HepG2 (cell line): ENCODE measurements around the gene LUC7L2. TPM values are rescaled to one million over a fixed set of nuclear protein-coding genes. Genes with fewer than 3 reads are reported as not detected.

Experiments
- ATAC-seq: fragments of 200-7000 bp; cut with Tn5 transposase; 3 replicates; pipeline ENCODE4 v1.9.1; 2020; ENCODE audit warnings: mild to moderate bottlenecking, moderate library complexity
- BruUV-seq: library from RNA; stranded (reverse); fragments of 400-500 nt; replicated peaks from 2 replicates; lab custom pipeline; 2021; lab: Mats Ljungman, UMichigan
- CTCF ChIA-PET: fragments of 300-600 bp; formaldehyde crosslinking; extraction: SDS; loops from one replicate; lab custom pipeline; 2021; ENCODE audit warnings: low total read pairs, inconsistent platforms, low intra/inter-chr PET ratio; lab: Yijun Ruan, JAX
- POLR2A ChIA-PET: fragments of 350-600 bp; sonication (Branson Sonifier 250); formaldehyde crosslinking; loops from one replicate; lab custom pipeline; 2020; ENCODE audit warnings: antibody characterized with exemption, inconsistent platforms; lab: Yijun Ruan, JAX
- DNase-seq: peaks from one replicate; pipeline ENCODE4 v3.0.0-alpha.2; 2015; ENCODE audit warnings: low spot score
- FAIRE-seq: peaks from 3 replicates; lab custom pipeline; 2011; peaks lifted over from hg19 to GRCh38; lab: Jason Lieb, UNC
- H2AFZ ChIP-seq: one replicate; pipeline ENCODE4 v1.6.1; 2011; ENCODE audit warnings: low read length, inconsistent platforms
- H3K27ac ChIP-seq: fragments of 300-600 bp; 3 replicates; pipeline ENCODE4 v1.8.0; 2011; ENCODE audit warnings: mixed run types, mild to moderate bottlenecking, mixed read lengths, low read length, inconsistent platforms; ENCODE audit not compliant: insufficient read depth; ENCODE audit errors: extremely low read length
- H3K27me3 ChIP-seq, 2 experiments: fragments of 200-600 bp in 1 of 2; 2 replicates in 1 of 2; 3 replicates in 1 of 2; pipeline versions ENCODE4 v1.6.0 to v1.8.0; 2011; ENCODE audit warnings: low read length in 2 of 2, mild to moderate bottlenecking in 2 of 2, moderate library complexity in 2 of 2, inconsistent platforms in 1 of 2; ENCODE audit not compliant: insufficient read depth in 2 of 2, control insufficient read depth in 1 of 2
- H3K36me3 ChIP-seq, 2 experiments: fragments of 200-600 bp in 1 of 2; replicated peaks in 1 of 2; 2 replicates in 1 of 2; 3 replicates in 1 of 2; pipeline versions ENCODE4 v1.5.1 to v1.8.0; 2011; ENCODE audit warnings: low read length in 2 of 2, inconsistent platforms in 1 of 2; ENCODE audit not compliant: insufficient read depth in 2 of 2, control insufficient read depth in 1 of 2
- H3K4me1 ChIP-seq: 2 replicates; pipeline ENCODE4 v1.5.1; 2012; ENCODE audit warnings: low read length, inconsistent platforms; ENCODE audit not compliant: insufficient read depth
- H3K4me2 ChIP-seq: 2 replicates; pipeline ENCODE4 v1.6.0; 2011; ENCODE audit warnings: low read depth, low read length, inconsistent platforms
- H3K4me3 ChIP-seq, 3 experiments: fragments of 200-600 bp in 1 of 3; sonication (generic), shearing (Covaris generic) in 1 of 3; replicated peaks in 1 of 3; 2 replicates each; pipeline ENCODE4 v1.5.1; 2011 to 2016; ENCODE audit warnings: low read length in 3 of 3, inconsistent platforms in 2 of 3, low read depth in 2 of 3, mild to moderate bottlenecking in 2 of 3, control low read depth in 1 of 3, mixed read lengths in 1 of 3; ENCODE audit not compliant: insufficient read depth in 1 of 3
- H3K79me2 ChIP-seq: one replicate; pipeline ENCODE4 v1.6.1; 2011; ENCODE audit warnings: low read length, inconsistent platforms; ENCODE audit not compliant: insufficient read depth
- H3K9ac ChIP-seq: 2 replicates; pipeline ENCODE4 v1.6.0; 2011; ENCODE audit warnings: mild to moderate bottlenecking, low read depth, low read length, inconsistent platforms; ENCODE audit not compliant: insufficient read depth
- H3K9me3 ChIP-seq: 2 replicates; pipeline ENCODE4 v1.5.1; 2012; ENCODE audit warnings: mild to moderate bottlenecking, low read length
- H4K20me1 ChIP-seq: 2 replicates; pipeline ENCODE4 v1.6.0; 2011; ENCODE audit warnings: inconsistent platforms, mild to moderate bottlenecking, low read length, moderate library complexity; ENCODE audit not compliant: insufficient read depth
- ARID3A ChIP-seq: IDR thresholded peaks from 2 replicates; pipeline ENCODE4 v1.6.1; 2012; ENCODE audit warnings: low read depth, low read length, improper control_type of control experiment
- BHLHE40 ChIP-seq: IDR thresholded peaks from 2 replicates; pipeline ENCODE4 v1.6.1; 2011; ENCODE audit warnings: low read length, improper control_type of control experiment
- CBX5 ChIP-seq: sonication (generic); formaldehyde crosslinking; IDR thresholded peaks from 2 replicates; pipeline ENCODE4 v1.4.0; 2020; ENCODE audit warnings: missing genetic modification reagents, borderline replicate concordance
- FOXA1 ChIP-seq, 2 experiments: fragments of 450-650 bp in 1 of 2; sonication (generic) in 1 of 2; formaldehyde crosslinking in 1 of 2; IDR thresholded peaks; 2 replicates each; pipeline versions ENCODE4 v1.4.0 to v1.6.1; 2016 to 2020; ENCODE audit warnings: missing genetic modification reagents in 1 of 2
- KDM2A ChIP-seq: sonication (generic); formaldehyde crosslinking; IDR thresholded peaks from 2 replicates; pipeline ENCODE4 v1.4.0; 2020; ENCODE audit warnings: low read depth, missing genetic modification reagents, borderline replicate concordance
- MAZ ChIP-seq, 2 experiments: sonication (generic) in 1 of 2; formaldehyde crosslinking in 1 of 2; IDR thresholded peaks; 2 replicates each; pipeline versions ENCODE4 v1.5.0 to v1.6.1; 2012 to 2020; ENCODE audit warnings: low read depth in 2 of 2, mild to moderate bottlenecking in 2 of 2, borderline replicate concordance in 1 of 2, improper control_type of control experiment in 1 of 2, low read length in 1 of 2, missing genetic modification reagents in 1 of 2, moderate library complexity in 1 of 2
- MTA1 ChIP-seq: sonication (generic); formaldehyde crosslinking; IDR thresholded peaks from 2 replicates; pipeline ENCODE4 v1.4.0; 2020; ENCODE audit warnings: missing genetic modification reagents, mild to moderate bottlenecking, borderline replicate concordance
- NR2F1 ChIP-seq, 2 experiments: fragments of 450-650 bp in 1 of 2; formaldehyde crosslinking in 1 of 2; IDR thresholded peaks; 2 replicates each; pipeline versions ENCODE4 v1.5.0 to v1.6.1; 2016 to 2020; ENCODE audit warnings: mild to moderate bottlenecking in 1 of 2, missing compliant biosample characterization in 1 of 2, missing genetic modification reagents in 1 of 2, moderate library complexity in 1 of 2
- PHF21A ChIP-seq: sonication (generic); formaldehyde crosslinking; IDR thresholded peaks from 2 replicates; pipeline ENCODE4 v1.5.0; 2020; ENCODE audit warnings: mild to moderate bottlenecking, missing genetic modification reagents
- SKIL ChIP-seq: sonication (generic); formaldehyde crosslinking; IDR thresholded peaks from 2 replicates; pipeline ENCODE4 v1.8.0; 2022; ENCODE audit warnings: missing genetic modification reagents, mild to moderate bottlenecking, moderate library complexity, borderline replicate concordance
- ZNF12 ChIP-seq: sonication (generic); formaldehyde crosslinking; IDR thresholded peaks from 2 replicates; pipeline ENCODE4 v1.5.0; 2020; ENCODE audit warnings: missing genetic modification reagents
- ZNF230 ChIP-seq: sonication (generic); formaldehyde crosslinking; IDR thresholded peaks from 2 replicates; pipeline ENCODE4 v1.4.0; 2020; ENCODE audit warnings: mild to moderate bottlenecking, missing genetic modification reagents
- ZNF552 ChIP-seq: sonication (generic); formaldehyde crosslinking; IDR thresholded peaks from 2 replicates; pipeline ENCODE4 v1.9.0; 2022; ENCODE audit warnings: missing genetic modification reagents, mild to moderate bottlenecking, borderline replicate concordance
- ZNF780A ChIP-seq: sonication (generic); formaldehyde crosslinking; IDR thresholded peaks from 2 replicates; pipeline ENCODE4 v1.8.0; 2022; ENCODE audit warnings: mild to moderate bottlenecking, missing genetic modification reagents, moderate library complexity
- WGBS: methylation state at CpG from one replicate; pipeline ENCODE4 v1.1.6; 2017; ENCODE audit warnings: low lambda C conversion rate; 5-methylcytosine and 5-hydroxymethylcytosine counted together
- in situ Hi-C: cut with HindIII; loops from 2 replicates; pipeline ENCODE4 v1.10.0; 2017; ENCODE audit warnings: low pct_unique_long_range_greater_than_20kb; ENCODE audit not compliant: extremely low pct_ligation_motif_present
- intact Hi-C: fragments of 100-400 bp; cut with micrococcal nuclease; formaldehyde crosslinking; loops from one replicate; pipeline ENCODE4 v1.10.0; 2022; ENCODE audit not compliant: unreplicated experiment
- polyA plus RNA-seq, 8 experiments: library from polyadenylated mRNA; depleted of rRNA in 3 of 8; stranded (reverse) in 7 of 8; unstranded in 1 of 8; fragments of >200 nt; fragmentation: Illumina TruSeq in 4 of 8; extraction: Trizol in 4 of 8; gene quantifications; 2 replicates each; pipeline versions ENCODE4 v1.2.1 to v1.2.3, GENCODE V29; 2011 to 2016; ENCODE audit warnings: low read depth in 4 of 8, missing spikeins in 1 of 8, mixed read lengths in 1 of 8; ENCODE audit not compliant: insufficient read depth in 1 of 8
- total RNA-seq, 5 experiments: library from RNA; depleted of rRNA; stranded (reverse); fragments of >200 nt; fragmentation: Illumina TruSeq; extraction: Trizol; gene quantifications; 2 replicates each; pipeline ENCODE4 v1.2.3, GENCODE V29; 2016; ENCODE audit warnings: low read depth in 1 of 5
- TF ChIP-seq, protein P1 (sequence below): sonication (generic); formaldehyde crosslinking; IDR thresholded peaks from 2 replicates; pipeline ENCODE4 v1.5.1; 2020; ENCODE audit warnings: mild to moderate bottlenecking, missing genetic modification reagents, borderline replicate concordance

LUC7L2 gene
- total and polyA plus RNA-seq, 2 of the 13 experiments (the other 11 are each of a cell fraction or from before 2014, with no cell fraction given), result 17.9 to 50.7 TPM

- Histone ChIP-seq H3K36me3 (peaks cover 1 to 8% of the 10 kb centered on the region in 2 experiments; a peak in 3 of 5 replicates), H3K9ac (no peak overlapping the region), H3K4me2 (no peak overlapping the region), H3K79me2 (no peaks in the 10 kb centered on the region), H3K9me3 (no peaks in the 10 kb centered on the region), H3K27ac (no peak overlapping the region), H2AFZ (no peak overlapping the region), H3K4me1 (no peaks in the 10 kb centered on the region), H3K4me3 (no peak overlapping the region), H3K27me3 (no peaks in the 10 kb centered on the region; a peak in 1 of 5 replicates), H4K20me1 (no peaks in the 10 kb centered on the region)
- intact Hi-C loops, result no loop called here
- DNase-seq, result no peak
- ATAC-seq, result no peak
- POLR2A ChIA-PET, result no interaction called here
- in situ Hi-C loops, result no loop called here
- CTCF ChIA-PET, result no interaction called here
- no peak for FAIRE-seq
- BruUV-seq, result no TSS peak
- WGBS, result 93% methylated on average over 2 of the region's 2 CpGs
- TF ChIP-seq ZNF552 (CRISPR knock-in tag), result no peak
- TF ChIP-seq KDM2A, result no peak
- TF ChIP-seq ARID3A, result no peak
- TF ChIP-seq BHLHE40, result no peak
- no peak for TF ChIP-seq ZNF230 (CRISPR knock-in tag)
- TF ChIP-seq FOXA1 (IDR thresholded peaks at IDR 0.05), result no peak
- no peak for TF ChIP-seq FOXA1 (CRISPR knock-in tag; IDR thresholded peaks at IDR 0.05)
- TF ChIP-seq CBX5 (CRISPR knock-in tag), result no peak
- no peak for TF ChIP-seq SKIL (CRISPR knock-in tag)
- no peak for TF ChIP-seq MTA1
- no peak for TF ChIP-seq ZNF12
- no peak for TF ChIP-seq NR2F1 (CRISPR knock-in tag; IDR thresholded peaks at IDR 0.05)
- TF ChIP-seq MAZ (IDR thresholded peaks at IDR 0.05; ENCODE audit: borderline replicate concordance, low read depth, low read length), result no peak
- no peak for TF ChIP-seq MAZ (CRISPR knock-in tag; IDR thresholded peaks at IDR 0.05; ENCODE audit: low read depth)
- TF ChIP-seq, protein P1, sequence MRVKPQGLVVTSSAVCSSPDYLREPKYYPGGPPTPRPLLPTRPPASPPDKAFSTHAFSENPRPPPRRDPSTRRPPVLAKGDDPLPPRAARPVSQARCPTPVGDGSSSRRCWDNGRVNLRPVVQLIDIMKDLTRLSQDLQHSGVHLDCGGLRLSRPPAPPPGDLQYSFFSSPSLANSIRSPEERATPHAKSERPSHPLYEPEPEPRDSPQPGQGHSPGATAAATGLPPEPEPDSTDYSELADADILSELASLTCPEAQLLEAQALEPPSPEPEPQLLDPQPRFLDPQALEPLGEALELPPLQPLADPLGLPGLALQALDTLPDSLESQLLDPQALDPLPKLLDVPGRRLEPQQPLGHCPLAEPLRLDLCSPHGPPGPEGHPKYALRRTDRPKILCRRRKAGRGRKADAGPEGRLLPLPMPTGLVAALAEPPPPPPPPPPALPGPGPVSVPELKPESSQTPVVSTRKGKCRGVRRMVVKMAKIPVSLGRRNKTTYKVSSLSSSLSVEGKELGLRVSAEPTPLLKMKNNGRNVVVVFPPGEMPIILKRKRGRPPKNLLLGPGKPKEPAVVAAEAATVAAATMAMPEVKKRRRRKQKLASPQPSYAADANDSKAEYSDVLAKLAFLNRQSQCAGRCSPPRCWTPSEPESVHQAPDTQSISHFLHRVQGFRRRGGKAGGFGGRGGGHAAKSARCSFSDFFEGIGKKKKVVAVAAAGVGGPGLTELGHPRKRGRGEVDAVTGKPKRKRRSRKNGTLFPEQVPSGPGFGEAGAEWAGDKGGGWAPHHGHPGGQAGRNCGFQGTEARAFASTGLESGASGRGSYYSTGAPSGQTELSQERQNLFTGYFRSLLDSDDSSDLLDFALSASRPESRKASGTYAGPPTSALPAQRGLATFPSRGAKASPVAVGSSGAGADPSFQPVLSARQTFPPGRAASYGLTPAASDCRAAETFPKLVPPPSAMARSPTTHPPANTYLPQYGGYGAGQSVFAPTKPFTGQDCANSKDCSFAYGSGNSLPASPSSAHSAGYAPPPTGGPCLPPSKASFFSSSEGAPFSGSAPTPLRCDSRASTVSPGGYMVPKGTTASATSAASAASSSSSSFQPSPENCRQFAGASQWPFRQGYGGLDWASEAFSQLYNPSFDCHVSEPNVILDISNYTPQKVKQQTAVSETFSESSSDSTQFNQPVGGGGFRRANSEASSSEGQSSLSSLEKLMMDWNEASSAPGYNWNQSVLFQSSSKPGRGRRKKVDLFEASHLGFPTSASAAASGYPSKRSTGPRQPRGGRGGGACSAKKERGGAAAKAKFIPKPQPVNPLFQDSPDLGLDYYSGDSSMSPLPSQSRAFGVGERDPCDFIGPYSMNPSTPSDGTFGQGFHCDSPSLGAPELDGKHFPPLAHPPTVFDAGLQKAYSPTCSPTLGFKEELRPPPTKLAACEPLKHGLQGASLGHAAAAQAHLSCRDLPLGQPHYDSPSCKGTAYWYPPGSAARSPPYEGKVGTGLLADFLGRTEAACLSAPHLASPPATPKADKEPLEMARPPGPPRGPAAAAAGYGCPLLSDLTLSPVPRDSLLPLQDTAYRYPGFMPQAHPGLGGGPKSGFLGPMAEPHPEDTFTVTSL (CRISPR knock-in tag), result no peak
- TF ChIP-seq ZNF780A (CRISPR knock-in tag), result no peak
- TF ChIP-seq PHF21A (CRISPR knock-in tag), result no peak
These were observed 8.7 kb upstream of the LUC7L2 start for GRCh38 chr7:139351027-139351426.
